Stomach (tissue), 4 donors: Measurements from ENCODE around the gene TLR6.

Source experiments
- POLR2A ChIP-seq, 4 donors: fragments of 450-650 bp; IDR thresholded peaks; one replicate each; pipeline ENCODE4 v1.6.1; 2016; ENCODE audit warnings: antibody characterized with exemption in 4 of 4, control low read depth in 2 of 4, mild to moderate bottlenecking in 1 of 4, moderate library complexity in 1 of 4
- TF ChIP-seq, protein P1 (sequence below), 7 experiments: fragments of 450-650 bp in 4 of 7; fragments of 200-600 bp in 3 of 7; sonication (generic) in 3 of 7; IDR thresholded peaks; one replicate each; pipeline ENCODE4 v1.5.1; 2016 to 2019; ENCODE audit warnings: antibody characterized with exemption in 7 of 7, control low read depth in 2 of 7, mild to moderate bottlenecking in 1 of 7

DNA sequence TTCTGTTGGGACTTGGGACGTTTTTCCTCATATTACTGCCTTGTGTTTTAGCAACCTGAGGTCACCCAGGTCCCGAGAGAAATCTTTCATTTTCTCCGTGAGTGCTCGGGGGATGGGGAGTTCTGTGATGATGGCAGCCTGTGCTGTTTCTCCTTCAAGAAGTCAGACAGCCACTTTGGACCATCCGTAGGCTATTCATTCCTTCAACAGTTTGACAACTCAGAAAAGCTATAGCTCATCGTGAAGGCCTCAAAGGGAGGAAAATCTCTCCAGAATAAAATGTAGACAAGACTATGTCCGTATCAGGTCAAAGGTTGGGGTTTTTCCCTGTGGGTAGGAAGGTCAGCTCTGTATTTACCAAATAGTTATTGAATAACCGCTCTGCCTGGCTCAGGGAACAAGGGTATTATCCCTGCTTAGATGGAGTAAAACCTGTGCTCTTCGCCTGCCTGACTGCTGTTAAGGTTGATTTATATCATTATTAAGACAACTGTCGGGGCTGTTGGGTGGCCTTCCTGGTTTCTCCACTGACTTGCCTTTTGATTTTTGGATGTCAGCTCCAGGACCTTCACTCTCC, 47.6 kb upstream of the TLR6 start:
- TF ChIP-seq POLR2A (IDR thresholded peaks at IDR 0.05) = no peak
- TF ChIP-seq, protein P1, sequence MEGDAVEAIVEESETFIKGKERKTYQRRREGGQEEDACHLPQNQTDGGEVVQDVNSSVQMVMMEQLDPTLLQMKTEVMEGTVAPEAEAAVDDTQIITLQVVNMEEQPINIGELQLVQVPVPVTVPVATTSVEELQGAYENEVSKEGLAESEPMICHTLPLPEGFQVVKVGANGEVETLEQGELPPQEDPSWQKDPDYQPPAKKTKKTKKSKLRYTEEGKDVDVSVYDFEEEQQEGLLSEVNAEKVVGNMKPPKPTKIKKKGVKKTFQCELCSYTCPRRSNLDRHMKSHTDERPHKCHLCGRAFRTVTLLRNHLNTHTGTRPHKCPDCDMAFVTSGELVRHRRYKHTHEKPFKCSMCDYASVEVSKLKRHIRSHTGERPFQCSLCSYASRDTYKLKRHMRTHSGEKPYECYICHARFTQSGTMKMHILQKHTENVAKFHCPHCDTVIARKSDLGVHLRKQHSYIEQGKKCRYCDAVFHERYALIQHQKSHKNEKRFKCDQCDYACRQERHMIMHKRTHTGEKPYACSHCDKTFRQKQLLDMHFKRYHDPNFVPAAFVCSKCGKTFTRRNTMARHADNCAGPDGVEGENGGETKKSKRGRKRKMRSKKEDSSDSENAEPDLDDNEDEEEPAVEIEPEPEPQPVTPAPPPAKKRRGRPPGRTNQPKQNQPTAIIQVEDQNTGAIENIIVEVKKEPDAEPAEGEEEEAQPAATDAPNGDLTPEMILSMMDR (IDR thresholded peaks at IDR 0.05) = no peak
